Ishikawa (cell line): ENCODE results near the gene ADAM19.

Experiments
- CEBPB ChIP-seq: IDR thresholded peaks from 2 replicates; pipeline ENCODE4 v1.6.1; 2012
- CREB1 ChIP-seq: IDR thresholded peaks from 2 replicates; pipeline ENCODE4 v1.6.1; 2012; ENCODE audit warnings: low read depth
- EGR1 ChIP-seq: IDR thresholded peaks from 2 replicates; pipeline ENCODE4 v1.6.1; 2012
- EP300 ChIP-seq: IDR thresholded peaks from 2 replicates; pipeline ENCODE4 v1.6.1; 2012; ENCODE audit warnings: borderline replicate concordance
- FOXM1 ChIP-seq: IDR thresholded peaks from 2 replicates; pipeline ENCODE4 v1.6.1; 2012; ENCODE audit warnings: low read depth, borderline replicate concordance
- NFIC ChIP-seq: IDR thresholded peaks from 2 replicates; pipeline ENCODE4 v1.6.1; 2012
- RAD21 ChIP-seq: IDR thresholded peaks from 2 replicates; pipeline ENCODE4 v1.6.1; 2012; ENCODE audit warnings: low read depth
- TAF1 ChIP-seq: IDR thresholded peaks from 2 replicates; pipeline ENCODE4 v1.6.1; 2012; ENCODE audit warnings: low read depth, mild to moderate bottlenecking
- TCF12 ChIP-seq: IDR thresholded peaks from 2 replicates; pipeline ENCODE4 v1.6.1; 2012; ENCODE audit warnings: low read depth
- TEAD4 ChIP-seq: IDR thresholded peaks from 2 replicates; pipeline ENCODE4 v1.6.1; 2012
- YY1 ChIP-seq: IDR thresholded peaks from 2 replicates; pipeline ENCODE4 v1.6.1; 2012; ENCODE audit warnings: low read depth
- ZBTB7A ChIP-seq: IDR thresholded peaks from 2 replicates; pipeline ENCODE4 v1.6.1; 2012; ENCODE audit warnings: low read depth
- TF ChIP-seq, protein P1 (sequence below): IDR thresholded peaks from 2 replicates; pipeline ENCODE4 v1.6.1; 2012; ENCODE audit warnings: low read depth, mild to moderate bottlenecking
- TF ChIP-seq, protein P2 (sequence below): IDR thresholded peaks from 2 replicates; pipeline ENCODE4 v1.6.1; 2012
- TF ChIP-seq, protein P3 (sequence below): IDR thresholded peaks from 2 replicates; pipeline ENCODE4 v1.6.1; 2012

Gene ADAM19

DNA sequence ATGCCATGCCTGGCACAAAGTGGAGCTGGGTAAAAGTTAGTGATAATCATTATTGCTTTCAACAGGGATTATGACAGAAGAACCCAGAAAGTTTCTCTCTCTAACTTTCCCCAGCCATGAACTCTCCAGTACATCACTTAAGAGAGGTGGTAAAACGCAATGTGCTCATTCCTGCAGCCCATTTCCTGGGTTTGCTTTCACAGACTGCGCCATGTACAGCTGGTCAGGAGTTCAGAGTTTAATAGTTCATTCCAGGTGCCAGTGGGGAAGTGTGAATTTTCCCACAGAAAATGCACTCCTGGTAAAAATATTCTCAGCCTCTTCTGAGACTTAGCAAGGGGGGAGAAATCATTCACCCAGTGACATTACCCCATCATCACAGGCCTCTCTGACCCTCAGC lies 35.5 kb downstream of the ADAM19 start:
- TF ChIP-seq EGR1 (no peak), FOXM1 (no peak), NFIC (no peak), ZBTB7A (no peak), CEBPB (no peak), TCF12 (no peak), TAF1 (no peak), YY1 (no peak), TEAD4 (no peak), CREB1 (no peak), RAD21 (no peak), EP300 (no peak)
- TF ChIP-seq, protein P1, sequence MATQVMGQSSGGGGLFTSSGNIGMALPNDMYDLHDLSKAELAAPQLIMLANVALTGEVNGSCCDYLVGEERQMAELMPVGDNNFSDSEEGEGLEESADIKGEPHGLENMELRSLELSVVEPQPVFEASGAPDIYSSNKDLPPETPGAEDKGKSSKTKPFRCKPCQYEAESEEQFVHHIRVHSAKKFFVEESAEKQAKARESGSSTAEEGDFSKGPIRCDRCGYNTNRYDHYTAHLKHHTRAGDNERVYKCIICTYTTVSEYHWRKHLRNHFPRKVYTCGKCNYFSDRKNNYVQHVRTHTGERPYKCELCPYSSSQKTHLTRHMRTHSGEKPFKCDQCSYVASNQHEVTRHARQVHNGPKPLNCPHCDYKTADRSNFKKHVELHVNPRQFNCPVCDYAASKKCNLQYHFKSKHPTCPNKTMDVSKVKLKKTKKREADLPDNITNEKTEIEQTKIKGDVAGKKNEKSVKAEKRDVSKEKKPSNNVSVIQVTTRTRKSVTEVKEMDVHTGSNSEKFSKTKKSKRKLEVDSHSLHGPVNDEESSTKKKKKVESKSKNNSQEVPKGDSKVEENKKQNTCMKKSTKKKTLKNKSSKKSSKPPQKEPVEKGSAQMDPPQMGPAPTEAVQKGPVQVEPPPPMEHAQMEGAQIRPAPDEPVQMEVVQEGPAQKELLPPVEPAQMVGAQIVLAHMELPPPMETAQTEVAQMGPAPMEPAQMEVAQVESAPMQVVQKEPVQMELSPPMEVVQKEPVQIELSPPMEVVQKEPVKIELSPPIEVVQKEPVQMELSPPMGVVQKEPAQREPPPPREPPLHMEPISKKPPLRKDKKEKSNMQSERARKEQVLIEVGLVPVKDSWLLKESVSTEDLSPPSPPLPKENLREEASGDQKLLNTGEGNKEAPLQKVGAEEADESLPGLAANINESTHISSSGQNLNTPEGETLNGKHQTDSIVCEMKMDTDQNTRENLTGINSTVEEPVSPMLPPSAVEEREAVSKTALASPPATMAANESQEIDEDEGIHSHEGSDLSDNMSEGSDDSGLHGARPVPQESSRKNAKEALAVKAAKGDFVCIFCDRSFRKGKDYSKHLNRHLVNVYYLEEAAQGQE = no peak
- TF ChIP-seq, protein P2, sequence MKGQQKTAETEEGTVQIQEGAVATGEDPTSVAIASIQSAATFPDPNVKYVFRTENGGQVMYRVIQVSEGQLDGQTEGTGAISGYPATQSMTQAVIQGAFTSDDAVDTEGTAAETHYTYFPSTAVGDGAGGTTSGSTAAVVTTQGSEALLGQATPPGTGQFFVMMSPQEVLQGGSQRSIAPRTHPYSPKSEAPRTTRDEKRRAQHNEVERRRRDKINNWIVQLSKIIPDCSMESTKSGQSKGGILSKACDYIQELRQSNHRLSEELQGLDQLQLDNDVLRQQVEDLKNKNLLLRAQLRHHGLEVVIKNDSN = no peak
- TF ChIP-seq, protein P3, sequence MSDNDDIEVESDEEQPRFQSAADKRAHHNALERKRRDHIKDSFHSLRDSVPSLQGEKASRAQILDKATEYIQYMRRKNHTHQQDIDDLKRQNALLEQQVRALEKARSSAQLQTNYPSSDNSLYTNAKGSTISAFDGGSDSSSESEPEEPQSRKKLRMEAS = no peak

DNA sequence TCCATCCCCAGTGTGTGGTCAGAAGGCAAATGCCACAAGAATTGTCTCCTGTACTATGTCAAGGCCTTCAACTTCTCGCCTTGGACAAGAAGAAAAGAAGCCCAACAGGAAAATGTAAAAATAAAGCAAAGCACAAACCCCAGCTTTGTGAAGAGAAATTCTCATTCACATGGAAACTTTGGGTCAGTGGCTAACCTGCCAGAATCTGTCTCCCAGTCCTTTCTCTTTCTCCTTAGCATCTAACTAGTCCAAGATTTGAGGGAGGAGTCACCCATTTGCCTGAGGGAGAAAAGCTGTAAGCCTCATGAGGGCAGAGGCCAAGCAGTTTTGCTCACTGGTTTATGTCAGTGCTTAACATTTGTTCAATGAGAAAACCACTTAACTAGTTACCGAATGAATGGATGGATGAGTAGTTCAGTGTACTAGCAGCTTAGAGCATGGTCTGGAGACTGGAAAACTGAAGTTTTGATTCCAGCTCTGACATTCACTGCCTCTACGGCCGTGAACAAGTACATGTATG lies 36.0 kb downstream of the ADAM19 start:
- no peak for TF ChIP-seq CREB1
- TF ChIP-seq EGR1 = no peak
- TF ChIP-seq CEBPB = no peak
- no peak for TF ChIP-seq TAF1
- TF ChIP-seq ZBTB7A = no peak
- TF ChIP-seq EP300 = no peak
- TF ChIP-seq, protein P2 = no peak
- TF ChIP-seq NFIC = no peak
- no peak for TF ChIP-seq TEAD4
- TF ChIP-seq, protein P3 = no peak
- TF ChIP-seq TCF12 = no peak
- TF ChIP-seq, protein P1 = no peak
- TF ChIP-seq FOXM1 = no peak

DNA sequence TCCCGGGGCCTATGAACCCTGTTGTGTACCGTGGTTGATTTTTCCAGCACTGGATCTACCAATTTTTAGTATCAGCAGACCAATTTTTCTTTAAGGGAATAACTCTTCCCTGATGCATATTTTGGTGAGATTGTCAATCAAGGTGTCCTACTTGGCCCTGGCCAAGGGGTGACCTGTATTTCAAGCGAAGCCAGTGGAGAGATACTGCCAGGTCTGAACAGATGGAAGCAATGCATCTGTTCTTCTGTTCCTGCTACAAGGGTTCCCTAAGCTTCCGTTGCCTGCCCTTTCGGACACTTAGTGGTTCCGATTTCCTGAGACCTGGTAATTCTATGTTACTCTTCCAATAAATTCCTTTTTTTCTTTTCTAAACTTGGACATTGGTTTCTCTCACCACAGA lies 37.3 kb downstream of the ADAM19 start:
- TF ChIP-seq EGR1 = no peak
- TF ChIP-seq RAD21 = no peak
- TF ChIP-seq, protein P2 = no peak
- TF ChIP-seq NFIC = no peak
- TF ChIP-seq EP300 = no peak
- TF ChIP-seq CEBPB = no peak
- TF ChIP-seq, protein P1 = no peak

DNA sequence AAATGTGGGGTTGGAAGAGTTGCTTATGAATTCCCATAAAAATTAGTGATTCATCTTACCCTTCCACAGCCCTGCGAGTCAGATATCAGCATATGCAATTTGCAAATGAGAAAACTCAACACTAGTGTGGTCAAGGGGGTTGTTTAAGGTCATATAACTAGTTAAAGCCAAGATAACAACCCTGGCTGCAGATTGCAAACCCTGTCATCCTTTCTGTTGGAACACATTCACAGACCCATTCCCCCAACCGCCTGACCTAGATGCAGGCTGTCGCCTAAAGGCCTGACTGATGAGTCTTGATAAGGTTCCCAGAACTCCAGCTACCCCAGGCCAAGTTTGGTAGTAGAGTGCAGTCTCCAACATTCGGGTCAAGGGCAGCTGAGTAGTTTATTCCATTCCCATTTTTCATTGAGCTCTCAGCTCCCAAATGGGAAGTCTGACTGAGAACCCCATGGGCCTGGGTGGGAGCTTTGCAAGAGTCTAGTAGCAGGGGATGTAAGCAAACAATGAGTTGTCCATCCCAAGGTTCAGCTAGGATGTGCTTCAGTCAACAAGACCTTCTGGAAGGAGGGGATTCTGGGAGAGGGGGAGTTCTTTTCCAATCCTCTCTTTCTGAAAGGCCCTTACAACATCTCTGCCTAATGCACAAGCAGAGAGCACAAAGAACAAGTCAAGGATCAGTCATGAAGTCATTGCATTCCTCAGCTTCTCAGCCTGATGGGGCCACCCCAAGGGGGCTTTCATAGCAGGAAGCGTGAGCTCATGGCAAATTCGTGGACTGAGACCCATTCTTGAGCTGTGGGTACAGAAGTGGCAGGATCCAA lies 40.3 kb downstream of the ADAM19 start:
- TF ChIP-seq RAD21 = no peak
- TF ChIP-seq FOXM1 = no peak
- TF ChIP-seq NFIC = no peak
- TF ChIP-seq TAF1 = no peak
- no peak for TF ChIP-seq TCF12
- no peak for TF ChIP-seq CEBPB
- TF ChIP-seq, protein P3 = no peak
- no peak for TF ChIP-seq EGR1
